Suprapubic skin (tissue), 4 donors: ENCODE measurements around the gene HOXD9. TPM values are rescaled to one million over a fixed set of nuclear protein-coding genes. Genes with fewer than 3 reads are reported as not detected.

Experiments used
- DNase-seq, 2 donors: peaks; one replicate each; pipeline ENCODE4 v3.0.0-alpha.2; 2019; ENCODE audit warnings: low spot score in 2 of 2
- H3K27ac ChIP-seq: fragments of 200-600 bp; sonication (generic); one replicate; pipeline ENCODE4 v1.5.1; 2019
- H3K27me3 ChIP-seq: fragments of 200-600 bp; sonication (generic); one replicate; pipeline ENCODE4 v1.5.1; 2019
- H3K36me3 ChIP-seq: fragments of 200-600 bp; sonication (generic); one replicate; pipeline ENCODE4 v1.5.1; 2019
- H3K4me1 ChIP-seq: fragments of 200-600 bp; sonication (generic); one replicate; pipeline ENCODE4 v1.5.1; 2019
- H3K4me3 ChIP-seq: fragments of 200-600 bp; sonication (generic); one replicate; pipeline ENCODE4 v1.5.1; 2019; ENCODE audit warnings: mild to moderate bottlenecking
- H3K9me3 ChIP-seq: fragments of 200-600 bp; sonication (generic); one replicate; pipeline ENCODE4 v1.5.1; 2019
- CTCF ChIP-seq, 2 donors: fragments of 200-600 bp in 1 of 2; fragments of 450-650 bp in 1 of 2; sonication (generic) in 1 of 2; IDR thresholded peaks; one replicate each; pipeline ENCODE4 v1.5.1; 2016 to 2019; ENCODE audit warnings: antibody characterized with exemption in 2 of 2, mild to moderate bottlenecking in 1 of 2, moderate library complexity in 1 of 2
- EP300 ChIP-seq: sonication (generic); formaldehyde crosslinking; IDR thresholded peaks from one replicate; pipeline ENCODE4 v1.6.1; 2017; ENCODE audit warnings: antibody characterized with exemption
- POLR2A ChIP-seq, 2 donors: fragments of 450-650 bp; IDR thresholded peaks; one replicate each; pipeline ENCODE4 v1.6.1; 2017; ENCODE audit warnings: antibody characterized with exemption in 2 of 2, mild to moderate bottlenecking in 2 of 2, moderate library complexity in 2 of 2
- POLR2AphosphoS5 ChIP-seq, 3 donors: sonication (generic); formaldehyde crosslinking; IDR thresholded peaks; one replicate each; pipeline ENCODE4 v1.6.1; 2017; ENCODE audit warnings: antibody characterized with exemption in 3 of 3
- WGBS: methylation state at CpG from one replicate; pipeline ENCODE4 v1.1.5; 2018; 5-methylcytosine and 5-hydroxymethylcytosine counted together
- total RNA-seq, 4 donors: library from RNA; depleted of rRNA; stranded (reverse); fragments of >200 nt; gene quantifications; one replicate each; pipeline ENCODE4 v1.1.0, GENCODE V29; 2016

The HOXD9 gene
- total RNA-seq, 4 donors from 2014 or later, result 0.26 to 3.1 (median 2.6) TPM; not detected in 1

GRCh38 chr2:176080540-176081375 is 41.8 kb upstream of the HOXD9 start:
- Histone ChIP-seq H3K4me3 (peak overlapping the region; percentile 41), H3K36me3 (no peaks in the 10 kb centered on the region), H3K4me1 (peaks cover 44% of the 10 kb centered on the region), H3K9me3 (no peaks in the 10 kb centered on the region), H3K27ac (no peak overlapping the region), H3K27me3 (peaks cover 100% of the 10 kb centered on the region)
- no peak for DNase-seq
- 17% methylated on average over 40 of the region's 68 CpGs for WGBS
- no peak for TF ChIP-seq CTCF (IDR thresholded peaks at IDR 0.05)
- no peak for TF ChIP-seq EP300
- TF ChIP-seq POLR2AphosphoS5 (IDR thresholded peaks at IDR 0.05), result no peak
- no peak for TF ChIP-seq POLR2A (IDR thresholded peaks at IDR 0.05)

GRCh38 chr2:176081376-176081836 is 41.1 kb upstream of the HOXD9 start:
- no peak overlapping the region for H3K4me3 ChIP-seq

GRCh38 chr2:176081837-176082524 is 40.5 kb upstream of the HOXD9 start:
- H3K4me1 ChIP-seq, result peaks cover 50% of the 10 kb centered on the region
- H3K36me3 ChIP-seq, result no peaks in the 10 kb centered on the region
- H3K27ac ChIP-seq, result no peak overlapping the region
- H3K9me3 ChIP-seq, result no peaks in the 10 kb centered on the region
- H3K4me3 ChIP-seq, result no peak overlapping the region
- TF ChIP-seq POLR2AphosphoS5 (IDR thresholded peaks at IDR 0.05), result no peak
- no peak for TF ChIP-seq POLR2A (IDR thresholded peaks at IDR 0.05)
- no peak for TF ChIP-seq EP300
- TF ChIP-seq CTCF (IDR thresholded peaks at IDR 0.05), result no peak
- no peak for DNase-seq
- WGBS, result 11% methylated on average over 24 of the region's 62 CpGs
- H3K27me3 ChIP-seq, result peaks cover 100% of the 10 kb centered on the region

More at GRCh38 chr2:176081376-176081836, 41.1 kb upstream of the HOXD9 start:
- TF ChIP-seq CTCF (IDR thresholded peaks at IDR 0.05), result no peak
- no peak for TF ChIP-seq EP300
- no peak for TF ChIP-seq POLR2A (IDR thresholded peaks at IDR 0.05)
- TF ChIP-seq POLR2AphosphoS5 (IDR thresholded peaks at IDR 0.05), result no peak
- Histone ChIP-seq H3K4me1 (peaks cover 50% of the 10 kb centered on the region), H3K9me3 (no peaks in the 10 kb centered on the region), H3K27ac (no peak overlapping the region), H3K27me3 (peaks cover 100% of the 10 kb centered on the region), H3K36me3 (no peaks in the 10 kb centered on the region)
- DNase-seq, result no peak
- 14% methylated on average over 17 of the region's 17 CpGs for WGBS

GRCh38 chr2:176082525-176082823 is 40.0 kb upstream of the HOXD9 start:
- no peaks in the 10 kb centered on the region for H3K9me3 ChIP-seq
- no peaks in the 10 kb centered on the region for H3K36me3 ChIP-seq
- WGBS, result 9% methylated on average over 10 of the region's 10 CpGs
- peaks cover 100% of the 10 kb centered on the region for H3K27me3 ChIP-seq
- no peak overlapping the region for H3K27ac ChIP-seq
- TF ChIP-seq EP300 (no peak), POLR2A (IDR thresholded peaks at IDR 0.05) (no peak), CTCF (IDR thresholded peaks at IDR 0.05) (no peak), POLR2AphosphoS5 (IDR thresholded peaks at IDR 0.05) (no peak)
- no peak overlapping the region for H3K4me3 ChIP-seq
- H3K4me1 ChIP-seq, result peaks cover 50% of the 10 kb centered on the region
- DNase-seq, result no peak
